Ovary (tissue), 3 donors: ENCODE measurements around the gene EXOG.

Experiments
- EP300 ChIP-seq: sonication (generic); formaldehyde crosslinking; IDR thresholded peaks from one replicate; pipeline ENCODE4 v1.6.1; 2017; ENCODE audit warnings: antibody characterized with exemption
- POLR2A ChIP-seq: fragments of 450-650 bp; IDR thresholded peaks from one replicate; pipeline ENCODE4 v1.6.1; 2017; ENCODE audit warnings: antibody characterized with exemption, mild to moderate bottlenecking, moderate library complexity
- TF ChIP-seq, protein P1 (sequence below), 3 donors: fragments of 450-650 bp in 2 of 3; fragments of 200-600 bp in 1 of 3; IDR thresholded peaks; one replicate each; pipeline versions ENCODE4 v1.5.1 to v1.8.0; 2016 to 2022; ENCODE audit warnings: antibody characterized with exemption in 3 of 3, mild to moderate bottlenecking in 1 of 3
- donor health status: DM: no; HTN: no; CAD: no.

DNA sequence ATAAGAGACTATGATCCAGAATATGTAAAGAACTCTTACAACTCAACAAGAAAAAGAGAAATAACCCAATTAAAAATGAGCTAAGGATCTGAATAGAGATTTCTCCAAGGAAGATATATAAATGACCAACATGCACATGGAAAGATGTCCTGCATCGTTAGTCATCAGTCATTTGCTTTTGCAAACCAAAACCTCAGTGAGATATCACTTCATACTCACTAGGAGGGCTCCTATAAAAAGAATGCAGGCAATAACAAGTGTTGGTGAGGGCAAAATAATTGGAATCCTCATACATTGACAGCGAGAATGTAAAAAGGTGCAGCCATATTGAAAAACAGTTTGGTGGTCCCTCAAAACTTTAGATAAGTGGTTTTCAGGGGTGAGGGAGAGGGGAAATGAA, 56.9 kb downstream of the EXOG start:
- TF ChIP-seq, protein P1, sequence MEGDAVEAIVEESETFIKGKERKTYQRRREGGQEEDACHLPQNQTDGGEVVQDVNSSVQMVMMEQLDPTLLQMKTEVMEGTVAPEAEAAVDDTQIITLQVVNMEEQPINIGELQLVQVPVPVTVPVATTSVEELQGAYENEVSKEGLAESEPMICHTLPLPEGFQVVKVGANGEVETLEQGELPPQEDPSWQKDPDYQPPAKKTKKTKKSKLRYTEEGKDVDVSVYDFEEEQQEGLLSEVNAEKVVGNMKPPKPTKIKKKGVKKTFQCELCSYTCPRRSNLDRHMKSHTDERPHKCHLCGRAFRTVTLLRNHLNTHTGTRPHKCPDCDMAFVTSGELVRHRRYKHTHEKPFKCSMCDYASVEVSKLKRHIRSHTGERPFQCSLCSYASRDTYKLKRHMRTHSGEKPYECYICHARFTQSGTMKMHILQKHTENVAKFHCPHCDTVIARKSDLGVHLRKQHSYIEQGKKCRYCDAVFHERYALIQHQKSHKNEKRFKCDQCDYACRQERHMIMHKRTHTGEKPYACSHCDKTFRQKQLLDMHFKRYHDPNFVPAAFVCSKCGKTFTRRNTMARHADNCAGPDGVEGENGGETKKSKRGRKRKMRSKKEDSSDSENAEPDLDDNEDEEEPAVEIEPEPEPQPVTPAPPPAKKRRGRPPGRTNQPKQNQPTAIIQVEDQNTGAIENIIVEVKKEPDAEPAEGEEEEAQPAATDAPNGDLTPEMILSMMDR (IDR thresholded peaks at IDR 0.05): no peak
- no peak for TF ChIP-seq POLR2A
- no peak for TF ChIP-seq EP300
